HS-5 (cell line): ENCODE data around the gene NPY.

ENCODE experiments used
- DNase-seq: peaks from one replicate; pipeline ENCODE4 v3.0.0-alpha.2; 2012; ENCODE audit warnings: low read depth

NPY gene

GRCh38 chr7:24316340-24316739, 32.4 kb downstream of the NPY start:
- no peak for DNase-seq

GRCh38 chr7:24318326-24318725, 34.3 kb downstream of the NPY start:
- DNase-seq = no peak

GRCh38 chr7:24319209-24319608, 35.2 kb downstream of the NPY start:
- DNase-seq = no peak

- no peak for DNase-seq
These were observed 40.0 kb downstream of the NPY start for GRCh38 chr7:24323961-24324480.

- DNase-seq = no peak
These were observed 41.7 kb downstream of the NPY start for GRCh38 chr7:24325708-24326107.

GRCh38 chr7:24328050-24328449, 44.1 kb downstream of the NPY start:
- DNase-seq = no peak

- DNase-seq = no peak
These were observed 44.9 kb downstream of the NPY start for GRCh38 chr7:24328894-24329293.

- no peak for DNase-seq
These were observed 50.0 kb downstream of the NPY start for GRCh38 chr7:24334012-24334411.

- DNase-seq = no peak
These were observed 50.6 kb downstream of the NPY start for GRCh38 chr7:24334627-24335026.

GRCh38 chr7:24336461-24336860, 52.5 kb downstream of the NPY start:
- no peak for DNase-seq

- DNase-seq = no peak
These were observed 53.2 kb downstream of the NPY start for GRCh38 chr7:24337180-24337579.

- DNase-seq = no peak
These were observed 55.6 kb downstream of the NPY start for GRCh38 chr7:24339575-24339974.

- DNase-seq = no peak
These were observed 56.7 kb downstream of the NPY start for GRCh38 chr7:24340727-24341126.
